AG20443 (cell line): ENCODE measurements around the gene XRCC4.

Source experiments
- DNase-seq: peaks from one replicate; pipeline ENCODE4 v3.0.0; 2012; ENCODE audit warnings: low spot score, mixed read lengths

The XRCC4 gene

GRCh38 chr5:83071286-83072051 is 5.9 kb upstream of the XRCC4 start:
- DNase-seq, result no peak

GRCh38 chr5:83072966-83073365 is 4.4 kb upstream of the XRCC4 start:
- peak; percentile 15 for DNase-seq

- no peak for DNase-seq
Observed at GRCh38 chr5:83077662-83078261, 415 bp downstream of the XRCC4 start.

GRCh38 chr5:83082750-83083149 is 5.4 kb downstream of the XRCC4 start:
- DNase-seq, result no peak

- no peak for DNase-seq
Observed at GRCh38 chr5:83084336-83084735, 7.0 kb downstream of the XRCC4 start.

GRCh38 chr5:83085106-83085505 is 7.8 kb downstream of the XRCC4 start:
- no peak for DNase-seq

GRCh38 chr5:83090169-83090568 is 12.8 kb downstream of the XRCC4 start:
- DNase-seq, result no peak

- no peak for DNase-seq
Observed at GRCh38 chr5:83092619-83093018, 15.3 kb downstream of the XRCC4 start.

- DNase-seq, result no peak
Observed at GRCh38 chr5:83093692-83094091, 16.3 kb downstream of the XRCC4 start.

GRCh38 chr5:83095163-83095956 is 18.0 kb downstream of the XRCC4 start:
- DNase-seq, result no peak

GRCh38 chr5:83095957-83096539 is 18.7 kb downstream of the XRCC4 start:
- DNase-seq, result peak; percentile 87

GRCh38 chr5:83096660-83097339 is 19.5 kb downstream of the XRCC4 start:
- DNase-seq, result peak; percentile 13

GRCh38 chr5:83097689-83098231 is 20.4 kb downstream of the XRCC4 start:
- DNase-seq, result peak; percentile 20

GRCh38 chr5:83099001-83099400 is 21.7 kb downstream of the XRCC4 start:
- no peak for DNase-seq

GRCh38 chr5:83099445-83099844 is 22.1 kb downstream of the XRCC4 start:
- no peak for DNase-seq

- no peak for DNase-seq
Observed at GRCh38 chr5:83101514-83101913, 24.2 kb downstream of the XRCC4 start.

GRCh38 chr5:83102364-83102980 is 25.1 kb downstream of the XRCC4 start:
- no peak for DNase-seq

GRCh38 chr5:83104021-83104420 is 26.7 kb downstream of the XRCC4 start:
- peak; percentile 25 for DNase-seq

- DNase-seq, result no peak
Observed at GRCh38 chr5:83107692-83108420, 30.5 kb downstream of the XRCC4 start.

- no peak for DNase-seq
Observed at GRCh38 chr5:83109380-83109779, 32.0 kb downstream of the XRCC4 start.

- no peak for DNase-seq
Observed at GRCh38 chr5:83115816-83116215, 38.5 kb downstream of the XRCC4 start.
